ENCODE measurements around the gene MIA.
"Not testable (repeated sequence)": the region's sequence is repeated elsewhere in the genome, so short reads cannot be mapped to it uniquely, and the experiment has no call there.

Gene MIA

GRCh38 chr19:40776932-40777644 is 1.8 kb downstream of the MIA start:
- in situ Hi-C loops (cut with HindIII; ENCODE audit: low pct_unique_long_range_greater_than_20kb, low sequenced_read_pairs), result no loop called here
- peak; percentile 33 to 88 for DNase-seq (ENCODE audit: low read depth in 1 of 2, low spot score in 1 of 2)
- no peak for TF ChIP-seq JUND (IDR thresholded peaks at IDR 0.05; ENCODE audit: low read depth)

DNA sequence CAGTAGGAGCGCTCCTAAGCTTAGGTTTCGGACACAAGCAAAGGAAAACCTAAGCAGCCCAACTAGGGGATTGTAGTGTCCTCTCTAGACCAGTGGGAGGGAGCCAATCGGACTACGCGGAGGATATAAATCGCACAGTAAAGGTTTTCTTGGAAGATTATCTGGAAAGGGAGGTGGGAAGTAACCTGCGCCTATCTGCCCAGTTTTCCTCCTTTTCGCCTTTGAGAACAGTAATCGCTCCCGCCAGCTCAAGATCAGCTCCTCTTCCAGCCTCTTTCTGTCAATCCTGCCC is 2.3 kb downstream of the MIA start:
- in situ Hi-C loops (cut with HindIII; ENCODE audit: low pct_unique_long_range_greater_than_20kb, low sequenced_read_pairs), result no loop called here
- DNase-seq (ENCODE audit: low read depth in 1 of 2, low spot score in 1 of 2), result no peak
- no peak for TF ChIP-seq JUND (IDR thresholded peaks at IDR 0.05; ENCODE audit: low read depth)

GRCh38 chr19:40777937-40778705 is 2.8 kb downstream of the MIA start, which contains the start of gene RAB4B:
Gene RAB4B, plus strand, starts transcription at chr19:40778247. Its CDS starts 129 bp downstream, at chr19:40778376.
- in situ Hi-C loops (cut with HindIII; ENCODE audit: low pct_unique_long_range_greater_than_20kb, low sequenced_read_pairs), result no loop called here
- peak; percentile 74 to 99 for DNase-seq (ENCODE audit: low read depth in 1 of 2, low spot score in 1 of 2)
- no peak for TF ChIP-seq JUND (IDR thresholded peaks at IDR 0.05; ENCODE audit: low read depth)

- in situ Hi-C loops (cut with HindIII; ENCODE audit: low pct_unique_long_range_greater_than_20kb, low sequenced_read_pairs), result no loop called here
- DNase-seq (ENCODE audit: low read depth in 1 of 2, low spot score in 1 of 2), result no peak
- no peak for TF ChIP-seq JUND (IDR thresholded peaks at IDR 0.05; ENCODE audit: low read depth)
These were observed 3.5 kb downstream of the MIA start for GRCh38 chr19:40778706-40779284.

- no peak for DNase-seq (ENCODE audit: low read depth in 1 of 2, low spot score in 1 of 2)
- in situ Hi-C loops (cut with HindIII; ENCODE audit: low pct_unique_long_range_greater_than_20kb, low sequenced_read_pairs), result no loop called here
- no peak for TF ChIP-seq JUND (IDR thresholded peaks at IDR 0.05; ENCODE audit: low read depth)
These were observed 5.3 kb downstream of the MIA start for GRCh38 chr19:40780582-40780981.

GRCh38 chr19:40781140-40781539 is 5.8 kb downstream of the MIA start:
- in situ Hi-C loops (cut with HindIII; ENCODE audit: low pct_unique_long_range_greater_than_20kb, low sequenced_read_pairs), result no loop called here
- no peak for DNase-seq (ENCODE audit: low read depth in 1 of 2, low spot score in 1 of 2)
- TF ChIP-seq JUND (IDR thresholded peaks at IDR 0.05; ENCODE audit: low read depth), result no peak

GRCh38 chr19:40783711-40784110 is 8.4 kb downstream of the MIA start:
- no peak for DNase-seq (ENCODE audit: low read depth in 1 of 2, low spot score in 1 of 2)
- in situ Hi-C loops (cut with HindIII; ENCODE audit: low pct_unique_long_range_greater_than_20kb, low sequenced_read_pairs), result no loop called here
- no peak for TF ChIP-seq JUND (IDR thresholded peaks at IDR 0.05; ENCODE audit: low read depth)

DNA sequence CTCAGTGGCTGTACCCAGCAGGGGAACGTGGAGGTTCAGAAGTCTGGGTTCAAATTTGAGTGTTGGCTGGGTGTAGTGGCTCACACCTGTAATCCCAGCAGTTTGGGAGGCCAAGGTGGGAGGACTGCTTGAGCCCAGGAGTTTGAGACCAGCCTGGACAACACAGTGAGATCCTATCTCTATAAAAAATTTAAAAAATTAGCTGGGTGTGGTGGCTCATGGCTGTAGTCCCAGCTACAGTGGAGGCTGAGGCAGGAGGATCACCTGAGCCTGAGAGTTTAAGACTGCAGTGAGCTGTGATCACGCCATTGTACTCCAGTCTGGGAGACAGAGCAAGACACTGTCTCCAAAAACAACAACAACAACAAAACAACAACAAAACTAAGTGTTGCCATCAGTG is 8.8 kb downstream of the MIA start:
- DNase-seq (ENCODE audit: low read depth in 1 of 2, low spot score in 1 of 2); in situ Hi-C loops (cut with HindIII; ENCODE audit: low pct_unique_long_range_greater_than_20kb, low sequenced_read_pairs): not testable (repeated sequence)

DNA sequence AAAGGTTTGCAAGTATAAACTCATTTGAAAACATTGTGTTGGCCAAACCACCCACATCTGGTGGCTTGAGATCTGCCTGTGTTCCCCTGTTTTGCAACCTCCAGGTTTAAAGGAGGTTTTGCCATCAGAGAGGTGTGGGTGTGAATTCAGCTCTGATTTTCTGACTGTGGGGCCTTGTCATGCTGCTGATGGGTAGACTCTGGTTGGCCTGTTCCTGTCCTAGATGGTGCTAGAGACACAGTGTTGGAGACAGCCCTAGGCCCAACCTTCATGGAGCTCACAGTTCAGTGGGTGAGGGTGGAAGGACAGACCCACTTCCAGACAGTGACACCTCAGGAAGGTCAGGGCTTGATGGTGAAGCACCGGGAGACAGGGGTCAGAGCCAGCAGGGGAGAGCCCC is 10.2 kb downstream of the MIA start:
- in situ Hi-C loops (cut with HindIII; ENCODE audit: low pct_unique_long_range_greater_than_20kb, low sequenced_read_pairs), result no loop called here
- TF ChIP-seq JUND (IDR thresholded peaks at IDR 0.05; ENCODE audit: low read depth), result no peak
- DNase-seq (ENCODE audit: low read depth in 1 of 2, low spot score in 1 of 2), result no peak

- in situ Hi-C loops (cut with HindIII; ENCODE audit: low pct_unique_long_range_greater_than_20kb, low sequenced_read_pairs), result no loop called here
- no peak for DNase-seq (ENCODE audit: low read depth in 1 of 2, low spot score in 1 of 2)
- TF ChIP-seq JUND (IDR thresholded peaks at IDR 0.05; ENCODE audit: low read depth), result no peak
These were observed 11.0 kb downstream of the MIA start for GRCh38 chr19:40786060-40787037.

DNA sequence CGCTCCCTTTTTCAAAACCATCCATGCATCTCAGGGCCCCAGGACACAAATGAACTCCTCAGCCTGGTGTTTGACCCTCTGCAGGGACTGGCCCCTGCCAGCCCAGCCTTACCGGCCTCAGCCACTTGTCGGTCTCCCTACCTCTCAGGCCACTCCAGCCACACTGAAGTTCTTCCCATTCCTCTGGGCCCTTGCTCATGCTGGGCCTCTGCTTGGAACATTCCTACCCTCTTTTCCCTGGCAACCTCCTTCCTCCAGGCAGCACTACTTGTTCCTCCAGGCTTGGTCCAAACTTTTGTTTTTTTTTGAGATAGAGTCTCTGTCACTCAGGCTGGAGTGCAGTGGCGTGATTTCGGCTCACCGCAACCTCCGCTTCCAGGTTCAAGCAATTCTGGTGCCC is 16.0 kb downstream of the MIA start:
- DNase-seq (ENCODE audit: low read depth in 1 of 2, low spot score in 1 of 2), result no peak
- in situ Hi-C loops (cut with HindIII; ENCODE audit: low pct_unique_long_range_greater_than_20kb, low sequenced_read_pairs), result no loop called here
- TF ChIP-seq JUND (IDR thresholded peaks at IDR 0.05; ENCODE audit: low read depth), result no peak

GRCh38 chr19:40791996-40792395 is 16.7 kb downstream of the MIA start:
- no peak for TF ChIP-seq JUND (IDR thresholded peaks at IDR 0.05; ENCODE audit: low read depth)
- DNase-seq (ENCODE audit: low read depth in 1 of 2, low spot score in 1 of 2), result no peak
- in situ Hi-C loops (cut with HindIII; ENCODE audit: low pct_unique_long_range_greater_than_20kb, low sequenced_read_pairs), result no loop called here

All from T47D (cell line).